A673 (cell line): ENCODE results near the gene ASB13. TPM values are rescaled to one million over a fixed set of nuclear protein-coding genes. Genes with fewer than 3 reads are reported as not detected.
A peak's percentile ranks its signal among the peaks of the same experiment; 100 is the strongest.
"Not testable (repeated sequence)": the region's sequence is repeated elsewhere in the genome, so short reads cannot be mapped to it uniquely, and the experiment has no call there.

ENCODE experiments used
- BruUV-seq: library from RNA; stranded (reverse); fragments of 400-500 nt; replicated peaks from 2 replicates; lab custom pipeline; 2021; lab: Mats Ljungman, UMichigan
- CTCF ChIA-PET: fragments of 300-600 bp; sonication (Branson Sonifier 250); formaldehyde crosslinking; loops from one replicate; lab custom pipeline; 2022; ENCODE audit warnings: antibody characterized with exemption; lab: Charles Lee
- POLR2A ChIA-PET: fragments of 300-600 bp; sonication (Branson Sonifier 250); formaldehyde crosslinking; loops from one replicate; lab custom pipeline; 2022; ENCODE audit warnings: antibody characterized with exemption; ENCODE audit not compliant: low non-redundant PET; lab: Charles Lee
- DNase-seq: peaks from one replicate; pipeline ENCODE4 v3.0.0-alpha.2; 2015; ENCODE audit warnings: low spot score
- H3K27ac ChIP-seq: fragments of 200-600 bp; sonication (generic); 2 replicates; pipeline ENCODE4 v1.5.1; 2016; ENCODE audit warnings: mixed run types, low read depth, mild to moderate bottlenecking, mixed read lengths, antibody characterized with exemption, low read length; ENCODE audit not compliant: poor library complexity, severe bottlenecking
- H3K27me3 ChIP-seq: fragments of 200-600 bp; sonication (generic); replicated peaks from 2 replicates; pipeline ENCODE4 v1.6.1; 2017; ENCODE audit warnings: mixed run types, low read depth, mild to moderate bottlenecking, mixed read lengths, antibody characterized with exemption, low read length; ENCODE audit not compliant: insufficient read depth, poor library complexity
- H3K36me3 ChIP-seq: fragments of 200-600 bp; sonication (generic); 2 replicates; pipeline ENCODE4 v1.6.1; 2016; ENCODE audit warnings: mixed run types, mild to moderate bottlenecking, mixed read lengths, antibody characterized with exemption, low read length; ENCODE audit not compliant: insufficient read depth, poor library complexity, severe bottlenecking
- H3K4me1 ChIP-seq: fragments of 200-600 bp; sonication (generic); 2 replicates; pipeline ENCODE4 v1.6.1; 2017; ENCODE audit warnings: mixed run types, mild to moderate bottlenecking, mixed read lengths, antibody characterized with exemption, low read length; ENCODE audit not compliant: insufficient read depth, poor library complexity, severe bottlenecking
- H3K4me3 ChIP-seq: fragments of 200-600 bp; sonication (generic); 2 replicates; pipeline ENCODE4 v1.5.1; 2016; ENCODE audit warnings: low read depth, mixed run types, mild to moderate bottlenecking, mixed read lengths, low read length; ENCODE audit not compliant: poor library complexity, severe bottlenecking
- H3K9me3 ChIP-seq: fragments of 200-600 bp; sonication (generic); 2 replicates; pipeline ENCODE4 v1.6.1; 2016; ENCODE audit warnings: mixed run types, low read depth, mild to moderate bottlenecking, mixed read lengths, antibody characterized with exemption, low read length; ENCODE audit not compliant: poor library complexity, severe bottlenecking
- EZH2 ChIP-seq: fragments of 200-600 bp; sonication (generic); IDR thresholded peaks from 2 replicates; pipeline ENCODE4 v1.6.1; 2017; ENCODE audit warnings: borderline replicate concordance, low read depth, mild to moderate bottlenecking, mixed read lengths, antibody characterized with exemption, low read length; ENCODE audit not compliant: poor library complexity, severe bottlenecking
- intact Hi-C: fragments of 100-400 bp; cut with micrococcal nuclease; formaldehyde crosslinking; loops from one replicate; pipeline ENCODE4 v1.10.0; 2022; ENCODE audit not compliant: unreplicated experiment
- total RNA-seq: library from RNA; stranded (reverse); gene quantifications from 2 replicates; pipeline ENCODE4 v1.2.3, GENCODE V29; 2021
- TF ChIP-seq, protein P1 (sequence below): fragments of 300-800, 200-600 bp; sonication (generic); conservative IDR thresholded peaks from 2 replicates; pipeline ENCODE4 v1.5.1; 2017; ENCODE audit warnings: low read depth, mild to moderate bottlenecking, antibody characterized with exemption, low read length, moderate library complexity, mixed read lengths

ASB13 gene
- total RNA-seq, 1 experiment from 2014 or later, result 11.9 TPM

DNA sequence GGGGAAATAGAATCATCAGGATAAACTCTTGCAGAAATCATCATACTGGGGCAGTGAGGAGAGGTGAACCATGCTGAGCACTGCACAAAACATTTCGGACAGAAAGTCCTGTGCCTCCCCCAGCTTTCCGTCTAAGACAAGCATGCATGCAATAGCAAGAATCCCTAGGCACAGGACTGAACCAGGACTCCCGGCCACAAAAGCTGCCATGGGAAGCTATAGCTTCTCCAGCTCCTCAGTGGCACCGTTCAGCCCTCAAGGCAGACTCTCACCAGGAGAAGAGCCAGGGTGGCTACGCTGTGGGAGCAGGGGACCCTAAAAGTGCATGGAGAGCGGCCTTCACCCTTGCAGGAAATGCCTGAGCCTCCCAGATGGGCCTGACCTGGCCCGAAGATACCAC, 70.8 kb downstream of the ASB13 start:
- Histone ChIP-seq H3K36me3 (no peaks in the 10 kb centered on the region), H3K27ac (no peak overlapping the region), H3K4me1 (peaks cover 11% of the 10 kb centered on the region), H3K27me3 (no peaks in the 10 kb centered on the region), H3K9me3 (no peaks in the 10 kb centered on the region), H3K4me3 (no peak overlapping the region)
- intact Hi-C loops, result no loop called here
- ChIA-PET POLR2A (no interaction called here), CTCF (no interaction called here)
- TF ChIP-seq EZH2, result no peak
- TF ChIP-seq, protein P1, sequence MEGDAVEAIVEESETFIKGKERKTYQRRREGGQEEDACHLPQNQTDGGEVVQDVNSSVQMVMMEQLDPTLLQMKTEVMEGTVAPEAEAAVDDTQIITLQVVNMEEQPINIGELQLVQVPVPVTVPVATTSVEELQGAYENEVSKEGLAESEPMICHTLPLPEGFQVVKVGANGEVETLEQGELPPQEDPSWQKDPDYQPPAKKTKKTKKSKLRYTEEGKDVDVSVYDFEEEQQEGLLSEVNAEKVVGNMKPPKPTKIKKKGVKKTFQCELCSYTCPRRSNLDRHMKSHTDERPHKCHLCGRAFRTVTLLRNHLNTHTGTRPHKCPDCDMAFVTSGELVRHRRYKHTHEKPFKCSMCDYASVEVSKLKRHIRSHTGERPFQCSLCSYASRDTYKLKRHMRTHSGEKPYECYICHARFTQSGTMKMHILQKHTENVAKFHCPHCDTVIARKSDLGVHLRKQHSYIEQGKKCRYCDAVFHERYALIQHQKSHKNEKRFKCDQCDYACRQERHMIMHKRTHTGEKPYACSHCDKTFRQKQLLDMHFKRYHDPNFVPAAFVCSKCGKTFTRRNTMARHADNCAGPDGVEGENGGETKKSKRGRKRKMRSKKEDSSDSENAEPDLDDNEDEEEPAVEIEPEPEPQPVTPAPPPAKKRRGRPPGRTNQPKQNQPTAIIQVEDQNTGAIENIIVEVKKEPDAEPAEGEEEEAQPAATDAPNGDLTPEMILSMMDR, result no peak
- BruUV-seq, result no TSS peak
- no peak for DNase-seq

DNA sequence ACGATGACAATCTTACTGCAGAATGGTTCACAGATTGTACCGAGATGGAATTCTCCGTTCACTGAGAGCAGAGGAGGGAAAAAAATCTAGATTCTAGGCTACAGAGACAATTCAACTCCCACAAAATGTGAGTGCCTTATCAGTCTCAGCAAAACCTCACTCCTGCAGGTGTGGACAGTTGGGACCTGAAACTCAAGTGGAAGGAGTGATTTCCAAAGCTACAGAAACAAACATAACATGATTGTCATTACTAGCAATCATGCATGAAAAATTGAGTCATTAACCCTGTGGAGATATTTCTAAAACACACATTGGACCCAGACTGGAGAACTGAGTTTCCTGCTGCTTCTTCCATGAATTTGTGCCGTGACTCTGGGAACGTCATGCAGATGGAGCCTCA, 71.3 kb downstream of the ASB13 start:
- Histone ChIP-seq H3K36me3 (no peaks in the 10 kb centered on the region), H3K4me1 (peaks cover 11% of the 10 kb centered on the region), H3K4me3 (no peak overlapping the region), H3K9me3 (no peaks in the 10 kb centered on the region), H3K27me3 (no peaks in the 10 kb centered on the region), H3K27ac (no peak overlapping the region)
- ChIA-PET CTCF (no interaction called here), POLR2A (no interaction called here)
- TF ChIP-seq, protein P1, result no peak
- no peak for TF ChIP-seq EZH2
- DNase-seq, result no peak
- BruUV-seq, result no TSS peak
- intact Hi-C loops, result no loop called here

DNA sequence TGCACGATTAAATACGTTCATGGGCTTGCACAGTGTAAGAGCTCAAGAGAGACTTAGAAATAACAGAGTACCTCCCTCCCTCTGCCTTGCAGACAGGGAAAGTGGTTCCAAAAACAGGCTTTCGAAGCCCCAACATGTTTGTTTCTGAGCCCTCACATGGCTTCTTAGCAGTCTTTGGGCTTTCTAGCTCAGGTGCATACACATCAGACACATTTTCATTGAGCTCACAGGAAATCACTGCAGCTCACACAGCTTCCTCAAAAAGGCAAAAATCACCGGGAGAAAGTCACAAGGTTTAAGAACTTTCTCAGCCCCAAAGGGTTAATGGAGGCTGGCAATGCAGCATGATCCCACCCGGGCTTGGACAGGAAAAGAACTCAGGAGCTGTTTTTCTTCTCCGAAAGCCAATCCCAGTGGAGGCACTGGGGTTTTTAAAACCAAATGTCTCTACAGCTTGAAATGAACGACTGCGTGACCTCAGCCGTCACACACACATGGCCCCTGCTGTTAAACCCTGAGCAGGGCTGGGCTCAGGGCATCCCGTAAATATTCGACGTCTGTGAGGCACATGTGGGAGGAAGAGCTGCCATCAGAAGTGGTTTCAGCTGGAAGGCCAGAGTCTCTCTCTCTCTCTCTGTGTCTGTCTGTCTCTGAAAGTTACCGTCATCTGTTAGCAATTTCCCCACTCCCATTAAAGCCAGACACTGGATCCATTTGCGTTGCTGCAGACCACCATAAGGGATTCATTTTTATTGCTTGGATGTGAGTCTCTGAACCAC, 71.9 kb downstream of the ASB13 start:
- CTCF ChIA-PET, result no interaction called here
- Histone ChIP-seq H3K9me3 (no peaks in the 10 kb centered on the region), H3K36me3 (no peaks in the 10 kb centered on the region), H3K27ac (no peak overlapping the region), H3K4me3 (no peak overlapping the region), H3K27me3 (no peaks in the 10 kb centered on the region), H3K4me1 (peaks cover 11% of the 10 kb centered on the region)
- no peak for TF ChIP-seq EZH2
- TF ChIP-seq, protein P1, result no peak
- no TSS peak for BruUV-seq
- intact Hi-C loops, result no loop called here
- DNase-seq, result peak; percentile 45
- POLR2A ChIA-PET, result interaction anchor here (0.6 kb wide), 1 partner anchor 264 kb away, joined by 3 read pairs; no protein-coding TSS in a partner anchor

DNA sequence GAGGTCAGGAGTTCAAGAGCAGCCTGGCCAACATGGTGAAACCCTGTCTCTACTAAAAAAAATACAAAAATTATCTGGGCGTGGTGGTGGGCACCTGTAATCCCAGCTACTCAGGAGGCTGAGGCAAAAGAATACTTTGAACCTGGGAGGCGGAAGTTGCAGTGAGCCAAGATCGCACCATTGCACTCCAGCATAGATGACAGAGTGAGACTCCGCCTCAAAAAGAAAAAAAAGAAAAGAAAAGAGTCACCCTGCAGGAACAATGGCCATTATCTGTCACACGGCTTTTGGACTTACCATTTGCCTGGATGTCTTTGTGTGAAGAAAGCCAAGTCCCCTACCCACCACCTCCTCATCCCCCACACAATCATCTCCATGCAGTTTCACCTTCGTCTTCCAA, 73.0 kb downstream of the ASB13 start:
- DNase-seq, CTCF ChIA-PET, H3K27ac ChIP-seq, H3K4me3 ChIP-seq, H3K9me3 ChIP-seq, H3K27me3 ChIP-seq, H3K36me3 ChIP-seq, intact Hi-C loops, BruUV-seq, POLR2A ChIA-PET: not testable (repeated sequence)
- H3K4me1 ChIP-seq, result peaks cover 11% of the 10 kb centered on the region
